Stimulated activated CD4-positive, alpha-beta T cell treated with anti-CD3 and anti-CD28 coated beads, TNF-alpha, amount 100 ng/mL, for 24 hours (primary cell): Measurements from ENCODE around the gene LTV1.
"Not testable (repeated sequence)": the region's sequence is repeated elsewhere in the genome, so short reads cannot be mapped to it uniquely, and the experiment has no call there.

Experiments used
- DNase-seq, 3 experiments: peaks; one replicate each; pipeline ENCODE4 v3.0.0-alpha.2; 2020; ENCODE audit warnings: low read depth in 3 of 3

LTV1 gene, protein sequence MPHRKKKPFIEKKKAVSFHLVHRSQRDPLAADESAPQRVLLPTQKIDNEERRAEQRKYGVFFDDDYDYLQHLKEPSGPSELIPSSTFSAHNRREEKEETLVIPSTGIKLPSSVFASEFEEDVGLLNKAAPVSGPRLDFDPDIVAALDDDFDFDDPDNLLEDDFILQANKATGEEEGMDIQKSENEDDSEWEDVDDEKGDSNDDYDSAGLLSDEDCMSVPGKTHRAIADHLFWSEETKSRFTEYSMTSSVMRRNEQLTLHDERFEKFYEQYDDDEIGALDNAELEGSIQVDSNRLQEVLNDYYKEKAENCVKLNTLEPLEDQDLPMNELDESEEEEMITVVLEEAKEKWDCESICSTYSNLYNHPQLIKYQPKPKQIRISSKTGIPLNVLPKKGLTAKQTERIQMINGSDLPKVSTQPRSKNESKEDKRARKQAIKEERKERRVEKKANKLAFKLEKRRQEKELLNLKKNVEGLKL

GRCh38 chr6:143842902-143843676 is at the start of gene LTV1:
Gene LTV1 (plus strand): TSS chr6:143843338. CDS start chr6:143843478, 140 bp downstream.
- peak; percentile 84 to 92 (median 85) for DNase-seq

DNA sequence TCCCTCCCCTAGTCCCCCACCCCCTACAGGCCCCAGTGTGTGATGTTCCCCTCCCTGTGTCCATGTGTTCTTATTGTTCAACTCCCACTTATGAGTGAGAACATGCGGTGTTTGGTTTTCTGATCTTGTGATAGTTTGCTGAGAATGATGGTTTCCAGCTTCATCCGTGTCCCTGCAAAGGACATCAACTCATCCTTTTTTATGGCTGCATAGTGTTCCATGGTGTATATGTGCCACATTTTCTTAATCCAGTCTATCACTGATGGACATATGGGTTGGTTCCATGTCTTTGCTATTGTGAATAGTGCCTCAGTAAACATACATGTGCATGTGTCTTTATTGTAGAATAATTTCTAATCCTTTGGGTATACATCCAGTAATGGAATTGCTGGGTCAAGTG is 46.6 kb upstream of the LTV1 start:
- DNase-seq = not testable (repeated sequence)

- DNase-seq = not testable (repeated sequence)
These were observed 44.7 kb upstream of the LTV1 start for GRCh38 chr6:143798487-143798886.

GRCh38 chr6:143802833-143803565 is 40.1 kb upstream of the LTV1 start:
- no peak for DNase-seq

DNA sequence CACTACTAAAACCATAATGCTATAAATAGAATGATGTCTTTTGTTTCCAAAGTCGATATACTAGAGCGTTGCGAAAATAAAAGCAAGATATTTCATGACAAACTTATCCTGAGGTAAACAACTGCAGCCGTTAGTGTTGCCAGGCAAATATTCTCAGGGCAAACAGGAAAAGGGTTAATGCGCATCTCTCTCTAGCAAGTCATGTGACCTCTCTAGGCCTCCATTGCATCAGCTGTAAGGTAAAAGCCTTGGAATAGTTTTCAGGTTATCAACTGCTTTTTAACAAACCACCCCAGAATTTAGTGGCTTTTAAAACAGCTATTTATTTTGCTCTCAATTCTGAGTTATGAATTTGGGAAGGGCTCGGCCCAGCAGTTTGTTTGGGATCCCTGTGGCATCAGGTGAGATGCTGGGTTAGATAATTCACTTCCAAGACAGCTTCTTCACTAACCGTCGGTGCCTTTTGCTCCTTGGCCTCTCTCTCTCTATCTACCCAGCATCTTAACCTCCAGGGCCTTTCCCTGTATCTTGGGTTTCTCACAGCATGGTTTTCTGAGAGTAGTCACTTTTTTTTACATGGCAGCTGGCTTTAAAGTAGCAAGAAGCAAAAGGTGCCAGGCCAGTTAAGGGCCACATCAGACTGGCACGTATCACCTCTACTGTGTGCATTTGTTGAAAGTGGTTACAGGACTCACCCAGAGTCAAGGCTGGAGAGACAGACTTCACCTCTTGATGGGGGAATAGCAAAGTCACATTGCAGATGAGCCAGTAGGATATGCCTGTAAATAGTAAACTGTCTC is 39.2 kb upstream of the LTV1 start:
- DNase-seq = no peak

DNA sequence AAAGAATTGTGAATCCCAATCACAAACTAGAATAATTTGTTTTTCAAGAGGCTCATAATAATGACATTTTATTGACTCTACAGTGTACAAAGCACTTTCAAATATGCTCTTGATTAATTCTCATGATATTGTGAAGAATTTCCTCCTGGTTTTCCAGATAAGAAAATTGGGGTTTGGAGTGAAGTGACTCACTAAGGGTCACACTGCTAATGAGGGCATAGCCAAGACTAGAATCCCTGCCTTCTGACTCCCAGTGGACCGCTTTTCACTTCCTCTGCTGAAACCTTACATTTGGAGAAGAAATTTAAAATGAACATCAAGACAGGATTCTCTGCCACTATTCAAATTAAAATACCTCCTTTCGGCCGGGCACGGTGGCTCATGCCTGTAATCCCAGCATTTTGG is 38.3 kb upstream of the LTV1 start:
- no peak for DNase-seq

- peak; percentile 70 to 87 (median 84) for DNase-seq
These were observed 36.6 kb upstream of the LTV1 start for GRCh38 chr6:143806282-143807102.

- no peak for DNase-seq
These were observed 35.9 kb upstream of the LTV1 start for GRCh38 chr6:143807103-143807772.

DNA sequence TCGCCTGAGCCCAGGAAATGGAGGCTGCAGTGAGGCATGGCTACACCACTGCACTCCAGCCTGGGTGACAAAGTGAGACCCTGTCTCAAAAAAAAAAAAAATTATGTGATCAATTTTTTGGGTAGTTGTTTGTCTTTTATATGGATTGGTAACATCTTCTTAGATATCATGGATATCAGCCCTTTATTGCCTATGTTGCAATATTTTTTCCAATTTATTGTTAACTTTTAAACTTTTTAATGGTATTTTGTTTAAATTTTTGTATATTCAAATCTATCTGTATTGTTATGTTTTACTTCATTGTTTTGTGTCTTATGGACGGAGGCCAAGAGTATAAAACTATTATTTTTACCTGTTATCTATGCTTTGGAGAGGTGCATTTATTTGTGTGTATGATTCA is 32.4 kb upstream of the LTV1 start:
- DNase-seq = no peak

DNA sequence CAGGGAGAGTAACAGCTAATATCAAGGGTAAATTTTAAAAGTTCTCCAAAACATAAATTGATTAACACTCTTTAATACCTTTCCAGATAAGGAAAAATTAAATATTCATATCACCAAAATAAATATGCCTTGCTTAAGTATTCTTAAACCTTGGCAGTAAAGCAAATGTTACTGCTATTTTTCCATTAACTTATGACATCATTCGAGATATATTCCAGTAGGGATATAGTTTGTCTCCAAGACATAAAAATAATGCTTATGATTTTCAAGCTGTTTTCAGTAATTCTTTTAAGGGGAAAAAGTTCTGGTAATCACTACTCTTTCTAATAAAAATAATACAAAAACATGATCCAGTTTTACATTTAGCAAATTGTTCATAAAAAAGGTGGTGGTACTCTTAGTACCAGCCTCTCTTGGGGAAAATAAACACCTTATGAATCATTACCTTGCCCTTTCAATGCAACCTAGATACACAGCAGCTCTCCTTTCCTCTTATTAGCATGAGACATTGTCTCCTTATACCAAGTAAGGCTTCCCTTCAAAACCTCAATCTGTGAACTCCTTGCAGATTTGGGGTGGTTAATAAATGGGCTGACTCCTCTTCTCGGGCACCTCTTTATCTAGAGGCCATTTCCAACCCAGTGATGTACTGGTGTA is 31.5 kb upstream of the LTV1 start:
- DNase-seq = no peak

- DNase-seq = no peak
These were observed 25.5 kb upstream of the LTV1 start for GRCh38 chr6:143817621-143818020.

DNA sequence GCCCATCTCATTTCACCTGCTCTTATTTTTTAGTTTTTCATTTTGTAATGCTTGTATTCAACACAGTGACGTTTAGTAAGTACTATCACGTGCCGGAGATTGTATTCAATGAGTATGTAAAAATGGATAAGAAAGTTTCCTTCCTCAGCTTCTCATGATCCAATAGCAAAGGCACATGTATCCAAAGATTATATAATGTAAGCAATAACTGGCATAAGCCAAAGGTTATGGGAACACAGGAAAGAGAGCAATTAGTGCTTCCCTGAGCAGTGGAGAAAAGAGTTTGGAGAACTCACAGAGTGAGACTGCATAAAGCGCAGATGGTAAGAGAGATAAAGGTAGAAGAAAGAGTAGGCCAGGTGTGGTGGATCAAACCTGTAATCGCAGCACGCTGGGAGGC is 21.8 kb upstream of the LTV1 start:
- no peak for DNase-seq

GRCh38 chr6:143822584-143823024 is 20.5 kb upstream of the LTV1 start:
- DNase-seq = no peak

DNA sequence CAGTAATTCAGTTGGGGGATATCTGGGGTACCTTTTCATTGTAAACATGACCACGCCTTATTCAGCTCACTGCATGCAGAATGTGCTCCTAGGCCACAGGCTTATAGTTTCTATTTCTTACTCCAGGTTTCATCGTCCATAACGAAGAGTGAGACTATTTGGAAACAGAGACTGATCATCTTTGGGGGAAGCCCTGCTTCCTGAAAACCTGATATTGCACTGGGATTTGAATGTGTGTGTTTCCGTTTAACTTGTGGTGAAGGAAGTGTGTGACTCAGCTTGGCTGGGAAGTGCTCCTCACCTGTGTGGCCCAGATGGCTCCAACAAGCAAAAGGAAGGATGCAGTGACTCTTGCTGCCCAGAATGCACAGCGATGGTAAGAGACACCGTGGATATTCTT is 19.6 kb upstream of the LTV1 start:
- no peak for DNase-seq

DNA sequence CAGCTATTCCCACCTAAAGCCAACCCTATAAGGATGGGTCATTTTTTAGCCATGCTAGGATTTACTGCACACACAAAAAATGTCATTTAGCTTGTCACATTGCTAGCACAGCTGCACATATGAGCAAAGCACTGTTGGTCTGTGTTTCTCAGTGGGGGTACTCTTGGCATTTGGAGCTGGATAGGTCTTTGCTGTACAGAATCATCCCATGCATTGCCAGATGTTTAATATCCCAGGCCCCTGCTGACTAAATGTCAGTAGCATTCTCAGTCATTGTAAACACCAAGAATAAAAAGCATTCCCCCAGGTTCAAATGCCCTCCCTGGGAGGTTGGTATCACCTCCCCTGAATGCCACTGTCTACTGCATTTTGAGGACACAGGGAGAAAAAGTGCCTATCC is 14.6 kb upstream of the LTV1 start:
- no peak for DNase-seq

DNA sequence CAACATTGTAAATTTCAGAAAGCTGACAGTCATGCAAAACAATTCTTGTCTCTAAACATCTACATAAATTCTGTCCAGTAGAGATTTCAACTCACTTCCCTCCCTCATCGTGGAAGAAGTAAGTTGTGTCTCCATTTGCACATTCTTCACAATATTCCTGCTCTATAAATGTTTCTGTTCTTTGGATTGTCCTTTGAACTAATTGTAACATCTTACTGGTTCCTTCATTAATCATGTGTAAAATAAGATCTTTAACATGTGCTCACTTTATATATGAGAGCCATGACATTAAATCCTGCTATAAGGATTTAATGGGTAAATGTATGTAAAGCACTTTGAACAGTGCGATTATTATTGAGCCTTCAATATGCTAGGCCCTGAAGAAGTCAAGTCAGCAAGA is 7.0 kb upstream of the LTV1 start:
- DNase-seq = no peak

- DNase-seq = no peak
These were observed 4.7 kb upstream of the LTV1 start for GRCh38 chr6:143838395-143838794.

DNA sequence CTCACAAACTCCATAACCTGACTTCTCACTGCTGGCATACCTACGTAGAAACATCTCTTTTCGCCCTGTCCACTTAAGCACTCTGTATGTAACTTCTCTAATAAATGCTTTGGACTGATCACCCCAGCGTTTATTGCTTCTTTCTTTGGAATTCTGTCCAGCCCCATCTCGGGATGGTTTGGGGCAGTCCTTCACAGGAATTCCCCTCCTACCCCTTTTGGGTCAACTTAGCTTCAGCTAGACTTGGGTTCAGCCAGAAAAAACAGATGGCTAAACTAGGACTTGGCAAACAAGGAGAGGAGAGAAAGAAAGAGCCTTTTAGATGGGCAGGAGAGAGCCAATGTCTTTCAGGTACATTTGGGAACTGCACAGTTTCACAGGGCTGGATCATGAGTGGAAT is 3.9 kb upstream of the LTV1 start:
- DNase-seq = no peak

DNA sequence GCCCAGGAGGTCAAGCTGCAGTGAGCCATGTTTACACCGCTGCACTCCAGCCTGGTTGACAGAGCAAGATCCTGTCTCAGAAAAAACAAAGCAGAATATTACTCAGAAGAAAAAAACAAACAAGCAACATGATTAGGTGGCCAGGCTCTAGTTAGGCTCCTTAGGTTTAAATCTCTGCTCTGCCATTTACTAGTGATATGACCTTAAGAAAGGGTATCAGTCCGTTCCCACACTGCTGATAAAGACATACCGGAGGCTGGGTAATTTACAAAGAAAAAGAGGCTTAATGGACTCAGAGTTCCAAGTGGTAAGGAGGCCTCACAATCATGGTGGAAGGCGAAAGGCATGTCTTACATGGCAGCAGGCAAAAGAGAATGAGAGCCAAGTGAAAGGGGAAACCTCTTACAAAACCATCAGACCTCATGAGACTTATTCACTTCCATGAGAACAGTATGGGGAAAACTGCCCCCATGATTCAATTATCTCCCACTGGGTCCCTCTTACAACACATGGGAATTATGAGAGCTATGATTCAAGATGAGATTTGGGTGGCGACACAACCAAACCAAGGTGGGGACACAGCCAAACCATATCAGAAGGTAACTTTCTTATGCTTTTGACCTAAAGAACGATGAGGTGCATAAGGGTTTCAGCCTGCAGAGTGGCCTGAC is 2.4 kb upstream of the LTV1 start:
- no peak for DNase-seq
